ENCODE measurements around the gene ZMYND8. TPM values are rescaled to one million over a fixed set of nuclear protein-coding genes. Genes with fewer than 3 reads are reported as not detected.

ZMYND8 gene
- total RNA-seq, 1 donor from 2014 or later: 57.6 TPM

GRCh38 chr20:47274401-47275108 is 81.9 kb downstream of the ZMYND8 start:
- ATAC-seq (peak; percentile 74 to 84), DNase-seq (no peak)
- no peaks in the 10 kb centered on the region for H3K9me3 ChIP-seq
- H3K4me3 ChIP-seq: no peak overlapping the region
- no peak for TF ChIP-seq CTCF (IDR thresholded peaks at IDR 0.05)
- peaks cover 70% of the 10 kb centered on the region for H3K36me3 ChIP-seq
- intact Hi-C loops (cut with DNase I): loop anchor here (5.0 kb wide), 1 partner anchor 108 kb away; no protein-coding TSS in a partner anchor
- H3K4me1 ChIP-seq: peaks cover 40% of the 10 kb centered on the region
- no peaks in the 10 kb centered on the region for H3K27me3 ChIP-seq (ENCODE audit: low read depth)
- H3K27ac ChIP-seq: peak overlapping the region; percentile 71

GRCh38 chr20:47273591-47274235 is 82.8 kb downstream of the ZMYND8 start:
- no peak for TF ChIP-seq CTCF (IDR thresholded peaks at IDR 0.05)
- Histone ChIP-seq H3K36me3 (peaks cover 70% of the 10 kb centered on the region), H3K27me3 (ENCODE audit: low read depth) (no peaks in the 10 kb centered on the region), H3K9me3 (no peaks in the 10 kb centered on the region), H3K27ac (peak overlapping the region; percentile 71), H3K4me3 (no peak overlapping the region), H3K4me1 (peaks cover 40% of the 10 kb centered on the region)
- peak in 1 of 2 donors; percentile 25 for ATAC-seq
- no peak for DNase-seq
- intact Hi-C loops (cut with DNase I): loop anchor here (5.0 kb wide), 1 partner anchor 109 kb away; no protein-coding TSS in a partner anchor

DNA sequence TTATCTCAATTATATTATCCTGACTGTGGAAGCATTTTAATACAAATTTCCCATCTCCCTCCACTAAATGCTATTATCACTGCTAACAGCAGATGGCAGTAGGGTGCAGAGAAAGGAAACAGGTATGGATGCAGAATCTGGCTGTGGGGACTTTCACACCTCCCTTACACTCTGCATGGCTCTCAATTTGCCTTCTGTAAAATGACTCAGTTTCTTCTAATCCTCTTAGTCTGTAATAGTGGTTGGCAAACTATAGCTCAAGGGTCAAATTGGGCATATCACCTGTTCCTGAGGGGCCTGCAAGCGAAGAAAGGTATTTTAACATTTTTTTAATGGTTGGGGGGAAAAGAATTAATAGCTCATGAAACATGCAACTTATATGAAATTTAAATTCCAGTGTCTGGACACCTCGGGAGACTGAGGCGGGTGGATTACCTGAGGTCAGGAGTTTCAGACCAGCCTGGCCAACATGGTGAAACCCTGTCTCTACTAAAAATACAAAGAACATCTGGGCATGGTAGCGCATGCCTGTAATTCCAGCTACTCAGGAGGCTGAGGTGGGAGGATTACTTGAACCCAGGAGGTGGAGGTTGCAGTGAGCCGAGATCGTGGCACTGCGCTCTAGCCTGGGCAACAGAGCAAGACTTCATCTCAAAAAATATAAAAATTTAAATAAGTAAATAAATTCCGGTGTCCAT is 83.5 kb downstream of the ZMYND8 start:
- H3K27me3 ChIP-seq (ENCODE audit: low read depth): no peaks in the 10 kb centered on the region
- intact Hi-C loops (cut with DNase I): loop anchor here (5.0 kb wide), 1 partner anchor 109 kb away; no protein-coding TSS in a partner anchor
- DNase-seq (no peak), ATAC-seq (peak; percentile 81 to 86)
- peak overlapping the region; percentile 71 for H3K27ac ChIP-seq
- no peak overlapping the region for H3K4me3 ChIP-seq
- peaks cover 40% of the 10 kb centered on the region for H3K4me1 ChIP-seq
- peaks cover 69% of the 10 kb centered on the region for H3K36me3 ChIP-seq
- TF ChIP-seq CTCF (IDR thresholded peaks at IDR 0.05): peak; percentile 88
- no peaks in the 10 kb centered on the region for H3K9me3 ChIP-seq

- no peaks in the 10 kb centered on the region for H3K27me3 ChIP-seq (ENCODE audit: low read depth)
- H3K4me3 ChIP-seq: no peak overlapping the region
- TF ChIP-seq CTCF (IDR thresholded peaks at IDR 0.05): no peak
- H3K9me3 ChIP-seq: no peaks in the 10 kb centered on the region
- intact Hi-C loops (cut with DNase I): loop anchor here (5.0 kb wide), 1 partner anchor 111 kb away; no protein-coding TSS in a partner anchor
- peaks cover 69% of the 10 kb centered on the region for H3K36me3 ChIP-seq
- no peak overlapping the region for H3K27ac ChIP-seq
- ATAC-seq (no peak), DNase-seq (no peak)
- peaks cover 35% of the 10 kb centered on the region for H3K4me1 ChIP-seq
These were observed 85.4 kb downstream of the ZMYND8 start for GRCh38 chr20:47271046-47271615.
